SK-N-SH treated with all-trans-retinoic acid at 6 μM for 48 hours (cell line): ENCODE measurements around the gene SLC18A2.

Source experiments
- ATAC-seq: fragments of 200-7000 bp; cut with Tn5 transposase; 3 replicates; pipeline ENCODE4 v1.9.1; 2020; ENCODE audit warnings: mild to moderate bottlenecking, moderate library complexity
- BACH2 ChIP-seq: fragments of 250-450 bp; sonication (Bioruptor Pico); IDR thresholded peaks from 2 replicates; pipeline ENCODE4 v1.9.0; 2021; ENCODE audit warnings: mild to moderate bottlenecking, borderline replicate concordance
- CREB5 ChIP-seq: fragments of 250-450 bp; sonication (Bioruptor Pico); IDR thresholded peaks from 2 replicates; pipeline ENCODE4 v1.5.1; 2020; ENCODE audit warnings: low read depth, mild to moderate bottlenecking, moderate library complexity
- CSDC2 ChIP-seq: fragments of 250-450 bp; sonication (Bioruptor Pico); IDR thresholded peaks from 2 replicates; pipeline ENCODE4 v1.5.0; 2020; ENCODE audit warnings: mild to moderate bottlenecking, moderate library complexity
- ESRRG ChIP-seq: fragments of 250-450 bp; sonication (Bioruptor Pico); IDR thresholded peaks from 2 replicates; pipeline ENCODE4 v1.6.1; 2021; ENCODE audit warnings: mild to moderate bottlenecking
- GLIS3 ChIP-seq: fragments of 250-450 bp; sonication (Bioruptor Pico); IDR thresholded peaks from 2 replicates; pipeline ENCODE4 v1.5.0; 2020; ENCODE audit warnings: mild to moderate bottlenecking, moderate library complexity
- ISL1 ChIP-seq: fragments of 250-450 bp; sonication (Bioruptor Pico); IDR thresholded peaks from 2 replicates; pipeline ENCODE4 v2.1.2; 2022; ENCODE audit warnings: mild to moderate bottlenecking, moderate library complexity
- OSR1 ChIP-seq: fragments of 250-450 bp; sonication (Bioruptor Pico); IDR thresholded peaks from 2 replicates; pipeline ENCODE4 v1.8.0; 2022; ENCODE audit warnings: moderate library complexity, mild to moderate bottlenecking, inconsistent platforms
- POU6F1 ChIP-seq: fragments of 250-450 bp; sonication (Bioruptor Pico); IDR thresholded peaks from 2 replicates; pipeline ENCODE4 v1.8.0; 2021; ENCODE audit warnings: low read depth, mild to moderate bottlenecking, moderate library complexity, borderline replicate concordance
- RARB ChIP-seq: fragments of 250-450 bp; sonication (Bioruptor Pico); IDR thresholded peaks from 2 replicates; pipeline ENCODE4 v1.8.0; 2021; ENCODE audit warnings: mild to moderate bottlenecking, moderate library complexity
- SNAI2 ChIP-seq: fragments of 250-450 bp; sonication (Bioruptor Pico); IDR thresholded peaks from 2 replicates; pipeline ENCODE4 v1.5.0; 2020; ENCODE audit warnings: mild to moderate bottlenecking, moderate library complexity
- TCF4 ChIP-seq: fragments of 250-450 bp; sonication (Bioruptor Pico); IDR thresholded peaks from 2 replicates; pipeline ENCODE4 v1.8.0; 2021; ENCODE audit warnings: mild to moderate bottlenecking, moderate library complexity, borderline replicate concordance
- TOX ChIP-seq: fragments of 250-450 bp; sonication (Bioruptor Pico); IDR thresholded peaks from 2 replicates; pipeline ENCODE4 v1.8.0; 2021; ENCODE audit warnings: mild to moderate bottlenecking, moderate library complexity, borderline replicate concordance
- TSHZ2 ChIP-seq: fragments of 250-450 bp; sonication (Bioruptor Pico); IDR thresholded peaks from 2 replicates; pipeline ENCODE4 v1.5.0; 2020; ENCODE audit warnings: mild to moderate bottlenecking, moderate library complexity
- ZC3H10 ChIP-seq: fragments of 250-450 bp; sonication (Bioruptor Pico); IDR thresholded peaks from 2 replicates; pipeline ENCODE4 v1.5.1; 2021; ENCODE audit warnings: mild to moderate bottlenecking, moderate library complexity
- ZFP3 ChIP-seq: fragments of 250-450 bp; sonication (Bioruptor Pico); IDR thresholded peaks from 2 replicates; pipeline ENCODE4 v1.5.0; 2020; ENCODE audit warnings: mild to moderate bottlenecking, moderate library complexity
- ZFP30 ChIP-seq: fragments of 450-650 bp; formaldehyde crosslinking; IDR thresholded peaks from 2 replicates; pipeline ENCODE4 v1.5.0; 2022; ENCODE audit warnings: mild to moderate bottlenecking, moderate library complexity
- ZNF70 ChIP-seq: fragments of 450-650 bp; formaldehyde crosslinking; IDR thresholded peaks from 2 replicates; pipeline ENCODE4 v1.5.0; 2020; ENCODE audit warnings: mild to moderate bottlenecking, moderate library complexity
- ZNF8 ChIP-seq: fragments of 450-650 bp; formaldehyde crosslinking; IDR thresholded peaks from 2 replicates; pipeline ENCODE4 v1.5.0; 2020; ENCODE audit warnings: mild to moderate bottlenecking, moderate library complexity
- TF ChIP-seq, protein P1 (sequence below): fragments of 250-450 bp; sonication (Bioruptor Pico); IDR thresholded peaks from 2 replicates; pipeline ENCODE4 v1.5.1; 2021; ENCODE audit warnings: mild to moderate bottlenecking, moderate library complexity
- TF ChIP-seq, protein P2 (sequence below): fragments of 250-450 bp; sonication (Bioruptor Pico); IDR thresholded peaks from 2 replicates; pipeline ENCODE4 v1.8.0; 2020; ENCODE audit warnings: mild to moderate bottlenecking, moderate library complexity, borderline replicate concordance

Gene SLC18A2

GRCh38 chr10:117240621-117241529 is at the start of gene SLC18A2:
TSS of gene SLC18A2 (plus strand) at chr10:117241114. CDS start at chr10:117241694, 580 bp downstream.
- no peak for TF ChIP-seq CREB5 (CRISPR knock-in tag)
- no peak for TF ChIP-seq ZNF8
- no peak for TF ChIP-seq ZFP30 (CRISPR knock-in tag)
- no peak for TF ChIP-seq GLIS3 (CRISPR knock-in tag)
- no peak for TF ChIP-seq ZC3H10
- no peak for TF ChIP-seq POU6F1 (CRISPR knock-in tag)
- TF ChIP-seq ESRRG: no peak
- TF ChIP-seq, protein P1, sequence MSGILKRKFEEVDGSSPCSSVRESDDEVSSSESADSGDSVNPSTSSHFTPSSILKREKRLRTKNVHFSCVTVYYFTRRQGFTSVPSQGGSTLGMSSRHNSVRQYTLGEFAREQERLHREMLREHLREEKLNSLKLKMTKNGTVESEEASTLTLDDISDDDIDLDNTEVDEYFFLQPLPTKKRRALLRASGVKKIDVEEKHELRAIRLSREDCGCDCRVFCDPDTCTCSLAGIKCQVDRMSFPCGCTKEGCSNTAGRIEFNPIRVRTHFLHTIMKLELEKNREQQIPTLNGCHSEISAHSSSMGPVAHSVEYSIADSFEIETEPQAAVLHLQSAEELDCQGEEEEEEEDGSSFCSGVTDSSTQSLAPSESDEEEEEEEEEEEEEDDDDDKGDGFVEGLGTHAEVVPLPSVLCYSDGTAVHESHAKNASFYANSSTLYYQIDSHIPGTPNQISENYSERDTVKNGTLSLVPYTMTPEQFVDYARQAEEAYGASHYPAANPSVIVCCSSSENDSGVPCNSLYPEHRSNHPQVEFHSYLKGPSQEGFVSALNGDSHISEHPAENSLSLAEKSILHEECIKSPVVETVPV (CRISPR knock-in tag): no peak
- TF ChIP-seq BACH2 (CRISPR knock-in tag): no peak
- TF ChIP-seq, protein P2, sequence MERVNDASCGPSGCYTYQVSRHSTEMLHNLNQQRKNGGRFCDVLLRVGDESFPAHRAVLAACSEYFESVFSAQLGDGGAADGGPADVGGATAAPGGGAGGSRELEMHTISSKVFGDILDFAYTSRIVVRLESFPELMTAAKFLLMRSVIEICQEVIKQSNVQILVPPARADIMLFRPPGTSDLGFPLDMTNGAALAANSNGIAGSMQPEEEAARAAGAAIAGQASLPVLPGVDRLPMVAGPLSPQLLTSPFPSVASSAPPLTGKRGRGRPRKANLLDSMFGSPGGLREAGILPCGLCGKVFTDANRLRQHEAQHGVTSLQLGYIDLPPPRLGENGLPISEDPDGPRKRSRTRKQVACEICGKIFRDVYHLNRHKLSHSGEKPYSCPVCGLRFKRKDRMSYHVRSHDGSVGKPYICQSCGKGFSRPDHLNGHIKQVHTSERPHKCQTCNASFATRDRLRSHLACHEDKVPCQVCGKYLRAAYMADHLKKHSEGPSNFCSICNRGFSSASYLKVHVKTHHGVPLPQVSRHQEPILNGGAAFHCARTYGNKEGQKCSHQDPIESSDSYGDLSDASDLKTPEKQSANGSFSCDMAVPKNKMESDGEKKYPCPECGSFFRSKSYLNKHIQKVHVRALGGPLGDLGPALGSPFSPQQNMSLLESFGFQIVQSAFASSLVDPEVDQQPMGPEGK (CRISPR knock-in tag): no peak
- no peak for TF ChIP-seq TOX (CRISPR knock-in tag)
- TF ChIP-seq SNAI2 (CRISPR knock-in tag): no peak
- TF ChIP-seq CSDC2 (CRISPR knock-in tag): no peak
- no peak for TF ChIP-seq OSR1
- no peak for TF ChIP-seq TSHZ2 (CRISPR knock-in tag)
- TF ChIP-seq ZNF70 (CRISPR knock-in tag): no peak
- no peak for TF ChIP-seq ISL1
- TF ChIP-seq TCF4 (CRISPR knock-in tag): no peak
- no peak for TF ChIP-seq ZFP3 (CRISPR knock-in tag)
- no peak for TF ChIP-seq RARB

GRCh38 chr10:117197189-117197588 is 43.7 kb upstream of the SLC18A2 start, which contains the start of gene KCNK18:
TSS of gene KCNK18 (plus strand) at chr10:117197489. CDS start at chr10:117197489, 0 bp downstream.
- TF ChIP-seq ESRRG: no peak
- no peak for TF ChIP-seq TSHZ2 (CRISPR knock-in tag)
- no peak for TF ChIP-seq GLIS3 (CRISPR knock-in tag)
- no peak for TF ChIP-seq OSR1
- TF ChIP-seq CSDC2 (CRISPR knock-in tag): no peak
- TF ChIP-seq ZFP30 (CRISPR knock-in tag): no peak
- TF ChIP-seq ZC3H10: no peak
- no peak for TF ChIP-seq SNAI2 (CRISPR knock-in tag)
- no peak for TF ChIP-seq BACH2 (CRISPR knock-in tag)
- TF ChIP-seq, protein P2 (CRISPR knock-in tag): no peak
- no peak for TF ChIP-seq ZNF8

More at GRCh38 chr10:117240621-117241529, at the start of gene SLC18A2:
- no peak; the same call in 2 of the 3 replicates for ATAC-seq

More at GRCh38 chr10:117197189-117197588, 43.7 kb upstream of the SLC18A2 start, which contains the start of gene KCNK18:
- no peak for ATAC-seq
